Small intestine (tissue), 7 donors: ENCODE data around the gene ZCCHC3. TPM values are rescaled to one million over a fixed set of nuclear protein-coding genes. Genes with fewer than 3 reads are reported as not detected.

Experiments
- DNase-seq, 2 donors: peaks; one replicate each; pipeline versions ENCODE4 v3.0.0 to v3.0.0-alpha.2; 2013
- FAIRE-seq: peaks from 2 replicates; lab custom pipeline; 2012; peaks lifted over from hg19 to GRCh38; lab: Jason Lieb, UNC
- H3K27ac ChIP-seq, 3 donors: one replicate each; pipeline ENCODE4 v1.5.1; 2013; ENCODE audit warnings: low read length in 2 of 3, mild to moderate bottlenecking in 2 of 3, control low read depth in 1 of 3, inconsistent platforms in 1 of 3, low read depth in 1 of 3, moderate library complexity in 1 of 3
- H3K27me3 ChIP-seq, 3 donors: one replicate each; pipeline ENCODE4 v1.6.1; 2013; ENCODE audit warnings: low read length in 3 of 3, inconsistent platforms in 1 of 3; ENCODE audit not compliant: control insufficient read depth in 3 of 3, insufficient read depth in 3 of 3
- H3K36me3 ChIP-seq, 3 donors: one replicate each; pipeline ENCODE4 v1.6.1; 2013; ENCODE audit warnings: low read length in 3 of 3, inconsistent platforms in 1 of 3, low read depth in 1 of 3, mild to moderate bottlenecking in 1 of 3, moderate library complexity in 1 of 3; ENCODE audit not compliant: control insufficient read depth in 3 of 3, insufficient read depth in 2 of 3
- H3K4me1 ChIP-seq, 3 donors: one replicate each; pipeline ENCODE4 v1.6.1; 2013; ENCODE audit warnings: low read length in 2 of 3, inconsistent platforms in 1 of 3, low read depth in 1 of 3, mild to moderate bottlenecking in 1 of 3, moderate library complexity in 1 of 3; ENCODE audit not compliant: control insufficient read depth in 3 of 3, insufficient read depth in 2 of 3
- H3K4me3 ChIP-seq, 3 donors: one replicate each; pipeline ENCODE4 v1.5.1; 2013; ENCODE audit warnings: low read length in 3 of 3, control low read depth in 1 of 3, inconsistent platforms in 1 of 3, low read depth in 1 of 3, mild to moderate bottlenecking in 1 of 3, moderate library complexity in 1 of 3
- H3K9me3 ChIP-seq, 2 donors: one replicate each; pipeline ENCODE4 v1.6.1; 2013; ENCODE audit warnings: low read depth in 1 of 2, low read length in 1 of 2; ENCODE audit not compliant: control insufficient read depth in 2 of 2, insufficient read depth in 1 of 2
- WGBS, 3 donors: extraction: QIAGEN DNeasy Blood & Tissue Kit; methylation state at CpG; one replicate each; pipeline ENCODE4 v1.1.7; 2013; 5-methylcytosine and 5-hydroxymethylcytosine counted together
- polyA plus RNA-seq, 4 donors: library from polyadenylated mRNA; stranded (reverse) in 3 of 4; unstranded in 1 of 4; fragments of 200-250 nt in 3 of 4; fragments of 120-200 nt in 1 of 4; gene quantifications; one replicate each; pipeline versions ENCODE4 v1.2.1 to v1.2.3, GENCODE V29; 2013
- donor health status: healthy with polysubstance abuse.
- donor health status: control.
- donor health status: control.
- donor health status: Bipolar disorder and iron deficiency.
- donor health status: healthy.

Gene ZCCHC3
- polyA plus RNA-seq, 4 donors: 8.9 to 27.0 (median 12.3) TPM

GRCh38 chr20:259981-260380 lies 37.4 kb upstream of the ZCCHC3 start:
- no peak for DNase-seq

GRCh38 chr20:263701-264100 lies 33.7 kb upstream of the ZCCHC3 start:
- 38 to 82% (median 66%) methylated on average over 13 of the region's 13 CpGs for WGBS, 3 donors
- peaks cover 0 to 1% (median 0%) of the 10 kb centered on the region in 3 donors for H3K27me3 ChIP-seq

More at GRCh38 chr20:259981-260380, 37.4 kb upstream of the ZCCHC3 start:
- no peak overlapping the region for H3K27ac ChIP-seq
- H3K4me3 ChIP-seq: no peak overlapping the region
- no peaks in the 10 kb centered on the region for H3K9me3 ChIP-seq
- FAIRE-seq: no peak
- 57 to 73% (median 68%) methylated on average over 2 of the region's 2 CpGs for WGBS, 3 donors
- peaks cover 0 to 4% (median 1%) of the 10 kb centered on the region in 3 donors for H3K27me3 ChIP-seq
- no peaks in the 10 kb centered on the region for H3K4me1 ChIP-seq
- no peaks in the 10 kb centered on the region for H3K36me3 ChIP-seq

DNA sequence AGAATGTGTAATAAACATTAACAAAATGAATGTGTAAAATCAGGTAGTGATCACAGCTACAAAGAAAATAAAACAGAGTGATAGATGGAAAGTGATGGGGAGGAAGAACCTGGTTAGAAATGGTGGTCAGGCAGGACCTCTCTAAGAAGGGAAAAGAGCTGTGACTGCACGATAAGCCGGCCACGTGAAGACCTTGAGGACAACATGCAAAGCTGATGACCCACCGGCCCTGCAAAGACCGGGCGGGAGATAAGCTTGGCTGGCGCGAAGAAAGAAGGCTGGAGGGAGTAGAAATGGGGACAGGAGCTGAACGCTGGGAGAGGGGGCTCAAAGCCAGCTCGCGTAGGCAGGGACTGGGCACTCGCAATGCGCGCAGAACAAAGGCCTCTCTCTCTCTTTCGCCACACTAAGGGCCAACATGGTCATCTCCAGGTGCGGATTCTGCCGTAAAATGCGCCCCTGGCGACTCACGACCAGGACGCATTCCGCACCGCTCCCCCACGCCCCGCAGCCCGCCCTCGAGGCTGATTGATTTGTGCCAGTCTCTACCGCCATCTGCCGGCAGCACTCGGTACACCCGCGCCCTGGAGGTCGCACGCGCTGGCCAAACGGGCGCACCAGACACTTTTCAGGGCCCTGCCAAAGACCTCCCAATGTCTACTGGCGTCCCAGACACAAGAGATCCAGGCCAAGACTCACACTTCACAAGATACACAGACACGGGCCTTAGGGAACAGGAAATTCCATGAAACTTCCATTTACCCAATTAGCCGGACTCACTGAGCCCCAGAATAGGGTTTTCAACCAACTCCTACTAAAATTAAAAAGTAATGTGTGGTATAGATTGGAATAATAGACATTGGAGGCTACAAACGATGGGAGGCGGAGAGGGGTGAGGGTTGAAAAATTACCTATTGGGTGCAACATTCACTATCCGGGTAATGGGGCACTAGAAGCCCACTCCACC lies 30.5 kb upstream of the ZCCHC3 start:
- FAIRE-seq (no peak), DNase-seq (peak; percentile 62 to 89)
- no peak overlapping the region for H3K27ac ChIP-seq
- peaks cover 0 to 5% (median 2%) of the 10 kb centered on the region in 3 donors for H3K4me1 ChIP-seq
- no peaks in the 10 kb centered on the region for H3K27me3 ChIP-seq
- H3K4me3 ChIP-seq: peak overlapping the region in 2 of 3 donors; percentile 37 to 47
- H3K36me3 ChIP-seq: peaks cover 0 to 4% (median 0%) of the 10 kb centered on the region in 3 donors
- no peaks in the 10 kb centered on the region for H3K9me3 ChIP-seq
- 9% methylated on average over 38 to 43 of the region's 43 CpGs for WGBS, 3 donors

More at GRCh38 chr20:263701-264100, 33.7 kb upstream of the ZCCHC3 start:
- H3K36me3 ChIP-seq: no peaks in the 10 kb centered on the region
- DNase-seq (no peak), FAIRE-seq (no peak)
- H3K4me1 ChIP-seq: peaks cover 0 to 5% (median 2%) of the 10 kb centered on the region in 3 donors
- H3K9me3 ChIP-seq: no peaks in the 10 kb centered on the region
- H3K4me3 ChIP-seq: no peak overlapping the region
- H3K27ac ChIP-seq: no peak overlapping the region

DNA sequence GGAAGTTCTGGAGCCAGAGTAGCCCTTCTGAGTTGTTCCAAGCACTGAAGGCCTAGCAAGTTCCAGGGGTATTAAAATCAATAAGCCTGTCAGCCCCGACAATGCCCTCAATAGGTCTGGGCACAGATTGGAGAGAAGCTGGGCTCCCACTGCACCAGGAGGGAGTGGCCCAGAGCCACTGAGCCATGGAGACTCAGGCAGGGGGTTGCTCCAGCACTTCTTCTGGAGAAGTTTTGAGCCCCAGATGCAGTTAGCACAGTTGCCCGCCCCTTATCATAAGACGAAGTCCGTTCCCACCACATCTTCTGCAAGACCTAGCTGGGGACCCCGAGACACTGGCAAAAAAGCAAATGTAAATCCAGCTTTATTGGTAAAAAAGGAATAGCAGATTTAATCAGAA lies 26.9 kb upstream of the ZCCHC3 start:
- H3K4me3 ChIP-seq: no peak overlapping the region
- no peaks in the 10 kb centered on the region for H3K9me3 ChIP-seq
- peaks cover 0 to 12% (median 0%) of the 10 kb centered on the region in 3 donors for H3K36me3 ChIP-seq
- H3K4me1 ChIP-seq: peaks cover 0 to 5% (median 2%) of the 10 kb centered on the region in 3 donors
- DNase-seq (no peak), FAIRE-seq (no peak)
- H3K27me3 ChIP-seq: no peaks in the 10 kb centered on the region
- 79 to 89% (median 88%) methylated on average over 5 of the region's 5 CpGs for WGBS, 3 donors
- H3K27ac ChIP-seq: no peak overlapping the region

DNA sequence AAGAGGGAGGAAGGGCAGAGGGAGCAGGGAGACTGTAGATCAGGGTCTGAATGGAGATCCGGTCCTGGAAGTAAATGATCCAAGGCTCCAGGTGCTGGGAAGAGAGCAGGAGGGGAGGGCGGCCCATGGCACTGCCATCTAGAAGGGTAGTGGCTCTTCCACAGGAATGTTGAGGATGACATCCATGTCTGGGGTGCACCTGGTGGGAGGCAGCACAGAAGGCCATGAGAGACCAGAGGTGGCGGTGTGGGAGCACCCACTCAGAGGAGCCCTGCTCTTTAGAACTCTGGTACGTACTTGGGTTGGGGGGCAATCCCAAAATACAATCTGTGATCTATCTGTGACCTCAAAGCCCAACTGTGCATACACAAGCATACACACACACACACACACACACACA lies 26.3 kb upstream of the ZCCHC3 start:
- Histone ChIP-seq H3K4me1 (peaks cover 0 to 5% (median 2%) of the 10 kb centered on the region in 3 donors), H3K4me3 (no peak overlapping the region), H3K9me3 (no peaks in the 10 kb centered on the region), H3K27me3 (no peaks in the 10 kb centered on the region), H3K27ac (no peak overlapping the region), H3K36me3 (peaks cover 0 to 18% (median 0%) of the 10 kb centered on the region in 3 donors)
- no peak for DNase-seq
- FAIRE-seq: no peak
- 92 to 95% (median 95%) methylated on average over 4 of the region's 4 CpGs for WGBS, 3 donors

DNA sequence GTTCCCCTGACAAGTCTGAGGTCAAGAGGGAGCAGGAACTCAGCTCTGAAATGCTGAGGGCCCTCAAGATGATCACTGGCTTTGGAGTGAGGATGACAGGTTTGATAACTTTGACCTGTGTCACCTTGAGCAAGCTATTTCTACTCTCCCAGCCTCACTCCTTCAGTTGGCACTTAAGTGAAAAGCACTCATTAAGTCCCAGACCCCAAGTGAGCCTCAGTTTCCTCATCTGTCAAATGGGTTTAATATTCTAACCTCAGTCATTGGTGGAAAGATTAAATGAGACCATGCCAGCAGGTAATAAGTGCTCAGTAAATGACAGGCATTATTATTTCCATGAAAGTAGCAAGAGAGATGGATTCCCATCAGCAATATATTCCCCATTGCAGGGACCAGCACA lies 25.8 kb upstream of the ZCCHC3 start:
- Histone ChIP-seq H3K36me3 (peaks cover 0 to 20% (median 0%) of the 10 kb centered on the region in 3 donors), H3K4me3 (no peak overlapping the region), H3K9me3 (no peaks in the 10 kb centered on the region), H3K4me1 (peaks cover 0 to 5% (median 2%) of the 10 kb centered on the region in 3 donors), H3K27me3 (no peaks in the 10 kb centered on the region), H3K27ac (no peak overlapping the region)
- no peak for FAIRE-seq
- DNase-seq: no peak

DNA sequence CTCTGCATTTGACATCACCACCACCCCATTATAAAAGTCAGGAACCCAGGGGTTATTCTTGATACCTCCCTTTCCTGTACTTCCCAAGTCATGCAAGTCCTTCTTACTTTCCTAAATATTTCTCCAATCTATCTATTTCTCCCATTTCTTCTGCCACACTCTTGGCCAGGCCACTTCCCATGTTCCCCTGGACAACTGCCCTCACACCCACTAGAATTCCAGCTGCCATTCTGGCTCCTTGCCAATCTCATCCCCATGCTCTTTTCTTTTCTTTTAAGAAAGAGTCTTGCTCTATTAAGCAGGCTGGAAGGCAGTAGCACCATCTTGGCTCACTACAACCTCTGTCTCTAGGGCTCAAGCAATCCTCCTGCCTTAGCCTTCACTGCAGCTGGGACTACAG lies 24.7 kb upstream of the ZCCHC3 start:
- Histone ChIP-seq H3K4me1 (no peaks in the 10 kb centered on the region), H3K36me3 (peaks cover 0 to 32% (median 0%) of the 10 kb centered on the region in 3 donors), H3K27ac (no peak overlapping the region), H3K9me3 (no peaks in the 10 kb centered on the region), H3K4me3 (no peak overlapping the region), H3K27me3 (no peaks in the 10 kb centered on the region)
- DNase-seq (no peak), FAIRE-seq (no peak)

DNA sequence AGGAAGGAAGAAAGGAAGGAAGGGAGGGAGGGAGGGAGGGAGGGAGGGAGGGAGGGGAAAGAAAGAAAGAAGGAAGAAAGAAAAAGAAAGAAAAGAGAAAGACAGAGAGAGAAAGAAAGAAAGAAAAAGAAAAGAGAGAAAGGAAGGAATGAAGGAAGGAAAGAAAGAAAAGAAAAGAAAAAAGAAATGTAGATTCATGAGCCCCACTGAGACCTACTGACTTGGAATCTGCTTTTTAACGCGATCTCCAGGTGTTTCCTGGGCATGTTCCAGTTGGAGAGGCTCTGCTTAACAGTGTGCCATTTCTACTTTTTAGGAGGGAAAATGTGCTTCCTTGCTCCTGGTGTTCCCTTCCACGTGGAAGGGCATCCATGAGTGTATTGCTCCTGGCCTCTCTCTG lies 23.5 kb upstream of the ZCCHC3 start:
- no peaks in the 10 kb centered on the region for H3K4me1 ChIP-seq
- WGBS, 3 donors: 55 to 73% (median 66%) methylated on average over 3 of the region's 3 CpGs
- no peak for FAIRE-seq

More for the DNA sequence above, 23.5 kb upstream of the ZCCHC3 start:
- H3K27ac ChIP-seq: no peak overlapping the region
- H3K9me3 ChIP-seq: no peaks in the 10 kb centered on the region
- peaks cover 0 to 41% (median 2%) of the 10 kb centered on the region in 3 donors for H3K36me3 ChIP-seq
- no peak for DNase-seq
- no peaks in the 10 kb centered on the region for H3K27me3 ChIP-seq
- no peak overlapping the region for H3K4me3 ChIP-seq
